ENCODE results near the gene PTPRQ.
A peak's percentile ranks its signal among the peaks of the same experiment; 100 is the strongest.
"Not testable (repeated sequence)": the region's sequence is repeated elsewhere in the genome, so short reads cannot be mapped to it uniquely, and the experiment has no call there.

The PTPRQ gene

GRCh38 chr12:80472911-80473500 lies 29.0 kb downstream of the PTPRQ start:
- DNase-seq = peak; percentile 79

DNA sequence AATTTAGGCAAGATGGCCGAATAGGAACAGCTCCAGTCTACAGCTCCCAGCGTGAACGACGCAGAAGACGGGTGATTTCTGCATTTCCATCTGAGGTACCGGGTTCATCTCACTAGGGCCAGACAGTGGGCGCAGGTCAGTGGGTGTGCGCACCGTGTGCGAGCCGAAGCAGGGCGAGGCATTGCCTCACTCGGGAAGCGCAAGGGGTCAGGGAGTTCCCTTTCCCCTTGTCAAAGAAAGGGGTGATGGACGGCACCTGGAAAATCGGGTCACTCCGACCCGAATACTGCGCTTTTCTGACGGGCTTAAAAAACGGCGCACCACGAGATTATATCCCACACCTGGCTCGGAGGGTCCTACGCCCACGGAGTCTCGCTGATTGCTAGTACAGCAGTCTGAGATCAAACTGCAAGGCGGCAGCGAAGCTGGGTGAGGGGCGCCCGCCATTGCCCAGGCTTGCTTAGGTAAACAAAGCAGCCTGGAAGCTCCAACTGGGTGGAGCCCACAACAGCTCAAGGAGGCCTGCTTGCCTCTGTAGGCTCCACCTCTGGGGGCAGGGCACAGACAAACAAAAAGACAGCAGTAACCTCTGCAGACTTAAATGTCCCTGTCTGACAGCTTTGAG lies 33.6 kb downstream of the PTPRQ start:
- DNase-seq = not testable (repeated sequence)

GRCh38 chr12:80484746-80485145 lies 40.7 kb downstream of the PTPRQ start:
- DNase-seq = no peak

DNA sequence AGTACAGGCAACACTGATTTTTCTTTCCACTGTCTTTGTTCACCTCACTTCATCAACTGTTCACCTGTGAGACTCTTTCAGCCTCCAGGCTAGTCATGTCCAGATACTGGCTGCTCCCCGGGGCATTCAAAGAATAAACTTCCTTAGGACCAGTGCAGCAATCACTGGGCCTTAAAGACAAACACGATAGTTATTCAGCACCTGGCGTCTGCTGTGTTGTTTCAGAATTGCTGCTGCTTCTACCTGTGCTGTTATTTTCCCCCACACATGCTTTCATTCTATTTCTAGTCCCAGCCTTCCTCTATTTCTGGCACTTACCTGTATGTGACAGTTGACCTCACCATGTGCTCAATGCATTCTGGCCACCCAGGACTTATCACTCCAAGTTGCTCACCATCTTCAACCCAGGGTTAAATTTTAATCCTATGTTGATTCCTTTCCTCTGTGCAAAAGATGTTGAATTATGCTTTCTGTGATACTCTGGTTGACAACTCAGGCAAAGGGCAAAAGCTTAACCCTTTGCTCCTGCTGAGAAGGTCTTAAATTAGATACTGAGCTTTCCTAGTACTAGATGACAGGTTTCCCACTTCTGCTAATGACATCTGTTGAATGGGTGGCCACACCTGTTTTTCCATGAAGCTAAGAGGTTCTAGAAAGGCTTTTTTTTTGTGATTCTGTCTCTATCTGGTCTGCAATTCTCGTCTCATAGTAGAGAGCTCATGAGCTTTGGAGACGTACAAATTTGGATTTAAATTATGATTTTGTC lies 41.4 kb downstream of the PTPRQ start:
- DNase-seq = no peak

DNA sequence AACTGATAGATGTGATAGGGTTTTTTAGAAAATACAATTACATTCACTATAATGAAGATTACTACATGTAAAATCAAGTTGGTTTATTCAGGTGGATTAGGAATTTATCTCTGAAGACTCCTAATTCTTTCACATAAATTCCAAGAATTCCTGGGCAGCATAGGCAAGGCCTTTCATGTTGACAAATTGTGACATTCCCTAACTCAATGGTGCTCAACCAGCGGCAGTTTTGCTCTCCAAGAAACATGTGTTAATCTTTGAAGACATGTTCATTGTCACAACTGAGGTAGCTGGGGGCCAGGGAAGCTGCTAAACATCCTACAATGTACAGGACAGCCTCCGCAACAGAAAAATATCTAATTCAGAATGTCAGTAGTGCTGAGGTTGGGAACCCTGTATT lies 46.3 kb downstream of the PTPRQ start:
- peak; percentile 39 for DNase-seq

DNA sequence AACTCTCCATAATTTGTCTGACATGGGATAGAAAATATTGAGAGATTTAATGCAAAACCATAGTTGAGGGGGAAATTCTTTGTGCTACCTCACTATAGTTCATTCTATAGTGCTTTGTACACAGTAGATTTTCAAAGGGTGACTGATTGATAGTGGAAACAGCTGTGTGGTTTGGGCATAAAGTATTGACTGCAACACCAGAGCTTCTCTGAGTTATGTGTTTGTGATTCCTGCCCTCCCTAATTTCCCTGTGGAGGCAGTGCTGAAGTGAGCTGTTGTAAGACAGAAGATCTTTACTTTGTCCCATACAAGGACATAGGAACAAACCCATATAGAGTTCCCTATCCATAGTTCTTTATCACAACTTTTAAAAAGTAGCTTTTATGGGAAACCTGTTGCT lies 47.1 kb downstream of the PTPRQ start:
- DNase-seq = peak; percentile 52

- no peak for DNase-seq
Measured at GRCh38 chr12:80493466-80493865, 49.4 kb downstream of the PTPRQ start.

GRCh38 chr12:80494836-80495235 lies 50.8 kb downstream of the PTPRQ start:
- no peak for DNase-seq

GRCh38 chr12:80498059-80498728 lies 54.2 kb downstream of the PTPRQ start:
- DNase-seq = no peak

DNA sequence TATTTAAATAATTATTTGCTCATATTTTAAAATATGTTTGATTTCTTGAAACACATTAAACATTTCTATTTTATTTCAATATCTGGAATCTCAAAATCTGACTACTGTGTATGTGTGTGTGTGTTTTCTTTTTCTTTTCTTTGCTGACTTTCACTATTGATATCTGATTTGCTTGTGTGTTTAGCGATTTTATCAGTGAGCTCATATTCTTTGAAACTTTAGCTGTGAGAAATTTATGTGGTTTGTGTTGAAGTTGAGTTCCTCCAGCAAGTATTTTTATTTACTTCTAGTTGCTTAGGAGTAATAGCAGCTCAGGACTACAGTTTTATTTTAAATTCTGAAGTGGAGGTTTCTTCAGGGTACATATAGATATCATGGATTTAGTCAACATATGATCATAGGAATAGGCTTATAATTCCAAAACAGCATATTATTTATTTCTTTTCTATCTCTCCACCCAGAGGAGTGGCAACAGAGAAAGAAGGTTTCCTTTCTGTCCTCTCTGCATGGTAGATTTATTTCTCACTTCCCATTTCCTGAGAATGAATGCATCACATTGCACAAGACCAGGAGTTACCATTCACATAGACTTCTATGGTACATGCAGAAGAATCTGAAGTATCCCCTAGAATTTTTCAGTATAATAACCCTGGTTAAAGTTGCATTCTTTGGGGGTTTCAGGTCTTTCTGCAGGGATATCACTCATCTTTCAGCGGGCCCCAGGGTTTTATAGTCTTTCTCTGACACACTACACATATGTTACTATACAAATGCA lies 60.5 kb downstream of the PTPRQ start:
- DNase-seq = peak; percentile 64

GRCh38 chr12:80509781-80510556 lies 65.9 kb downstream of the PTPRQ start:
- peak; percentile 75 for DNase-seq

GRCh38 chr12:80512781-80513180 lies 68.7 kb downstream of the PTPRQ start:
- no peak for DNase-seq

DNA sequence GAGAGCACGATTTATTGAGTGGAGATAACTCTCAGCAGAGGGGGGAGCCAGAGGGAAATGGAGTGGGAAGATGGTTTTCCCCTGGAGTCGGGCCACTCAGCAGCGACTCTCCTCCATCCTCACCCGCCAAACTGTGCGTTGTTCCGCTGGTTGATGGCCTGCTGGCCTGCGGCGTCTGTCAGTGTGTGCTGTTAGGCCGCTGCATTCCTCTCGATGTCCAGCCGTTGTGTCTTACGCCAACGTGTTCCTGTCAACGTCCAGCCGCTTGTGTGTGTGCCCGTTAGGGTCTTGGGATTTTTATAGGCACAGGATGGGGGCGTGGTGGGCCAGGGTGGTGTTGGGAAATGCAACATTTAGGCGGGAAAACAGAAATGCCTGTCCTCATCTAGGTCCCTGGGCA lies 69.2 kb downstream of the PTPRQ start:
- DNase-seq = no peak

- DNase-seq = no peak
Measured at GRCh38 chr12:80517655-80518054, 73.6 kb downstream of the PTPRQ start.

DNA sequence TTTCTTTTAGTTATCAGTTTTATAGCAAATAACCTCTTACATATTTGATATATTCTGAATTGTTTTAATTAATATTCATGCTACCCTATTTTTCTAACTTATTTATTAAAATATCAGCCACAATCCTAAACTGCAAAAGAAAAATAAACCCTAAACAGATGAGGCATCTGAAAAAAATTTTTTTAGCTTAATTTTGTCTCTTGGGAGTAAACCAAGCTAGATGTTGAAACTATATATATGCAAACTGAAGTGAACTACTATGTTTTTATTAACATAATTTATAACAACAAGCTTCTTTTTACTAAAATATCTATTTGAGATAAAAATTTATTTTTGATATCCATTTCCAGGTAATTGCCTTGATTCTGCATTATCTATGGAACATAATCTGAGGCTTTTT lies 87.6 kb downstream of the PTPRQ start:
- DNase-seq = no peak

DNA sequence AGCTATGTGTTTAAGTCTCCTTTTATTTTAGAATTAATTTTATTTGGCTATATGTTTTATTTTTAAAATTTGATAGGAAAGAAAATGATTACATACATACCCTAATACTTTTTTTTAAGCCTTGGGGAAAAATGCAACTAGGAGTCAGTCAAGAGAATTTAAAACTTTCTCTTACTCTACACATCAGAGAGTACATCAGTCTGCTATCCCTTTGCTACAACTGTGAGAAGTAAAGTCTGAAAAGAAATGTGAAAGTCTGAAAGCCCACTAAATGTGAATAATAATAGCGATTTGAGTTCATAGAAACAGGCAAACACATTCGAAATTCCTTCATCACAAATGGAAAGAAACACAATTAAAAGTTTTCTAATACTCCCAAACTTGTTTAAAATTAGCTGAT lies 95.0 kb downstream of the PTPRQ start:
- no peak for DNase-seq

DNA sequence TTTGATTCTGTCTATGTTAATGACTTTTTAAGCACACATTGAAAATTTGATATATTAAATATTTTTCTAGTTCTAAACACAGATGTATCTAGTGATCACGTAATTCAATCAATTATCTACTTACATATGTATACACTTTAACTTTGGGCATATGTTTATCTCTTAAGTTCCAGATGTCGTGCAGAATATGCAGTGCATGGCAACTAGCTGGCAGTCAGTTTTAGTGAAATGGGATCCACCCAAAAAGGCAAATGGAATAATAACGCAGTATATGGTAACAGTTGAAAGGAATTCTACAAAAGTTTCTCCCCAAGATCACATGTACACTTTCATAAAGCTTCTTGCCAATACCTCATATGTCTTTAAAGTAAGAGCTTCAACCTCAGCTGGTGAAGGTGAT lies 105.3 kb downstream of the PTPRQ start:
- no peak for DNase-seq

DNA sequence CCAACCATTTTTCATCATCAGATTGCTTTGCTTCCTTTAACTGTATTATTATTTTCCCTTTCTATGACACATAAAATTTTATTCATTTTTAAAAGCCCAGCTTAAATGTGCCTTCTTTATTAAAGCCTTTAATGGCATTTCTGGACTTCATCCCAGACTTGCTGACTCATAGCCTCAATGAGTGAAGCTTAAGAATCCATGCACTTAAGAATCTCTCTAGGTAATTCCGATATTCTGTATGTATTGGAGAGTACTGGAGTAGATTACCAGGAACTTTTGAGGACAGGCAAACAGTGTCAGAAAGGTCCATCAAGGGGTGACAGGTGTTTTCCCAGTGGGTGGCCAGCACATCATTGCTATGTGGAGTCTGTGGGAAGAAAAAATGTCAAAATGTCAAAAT lies 107.9 kb downstream of the PTPRQ start:
- DNase-seq = peak; percentile 98

DNA sequence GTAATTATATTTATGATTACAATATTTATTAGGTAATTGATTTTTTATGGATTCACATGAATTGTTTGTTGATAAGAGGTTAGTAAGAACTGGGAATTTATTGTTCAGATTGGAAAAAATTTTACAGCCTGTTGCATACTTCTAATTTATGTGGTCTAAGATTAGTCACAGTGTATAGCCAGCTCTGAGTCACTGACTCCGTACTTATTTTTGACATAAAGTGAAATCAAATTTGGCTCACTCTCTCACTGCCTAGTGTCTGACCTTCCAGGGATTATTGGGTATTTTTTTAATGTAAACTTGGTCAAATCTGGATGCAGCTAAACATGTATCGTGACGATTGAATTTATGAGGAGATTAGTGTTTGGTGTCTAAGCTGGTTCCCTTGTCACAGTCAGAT lies 109.3 kb downstream of the PTPRQ start:
- DNase-seq = peak; percentile 93

- no peak for DNase-seq
Measured at GRCh38 chr12:80556566-80556965, 112.5 kb downstream of the PTPRQ start.

DNA sequence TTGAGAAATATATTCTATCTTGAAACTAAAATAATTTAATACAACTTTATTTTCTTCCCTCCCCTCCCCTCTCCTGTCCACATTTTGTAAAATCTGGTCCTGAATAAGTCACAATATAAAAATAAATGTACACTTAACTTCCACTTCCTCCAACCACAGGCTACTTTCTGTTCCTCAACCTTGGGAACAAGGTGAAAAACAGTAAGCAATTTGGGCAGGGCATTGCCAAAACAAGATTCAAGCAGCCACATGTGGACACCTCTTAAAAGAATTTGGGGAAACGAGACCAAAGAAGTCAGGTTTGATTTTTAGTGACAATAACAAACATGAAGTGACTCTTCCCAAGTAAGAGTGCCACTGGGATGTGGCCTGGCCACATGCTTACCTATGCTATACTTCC lies 115.7 kb downstream of the PTPRQ start:
- DNase-seq = no peak

GRCh38 chr12:80565271-80565670 lies 121.2 kb downstream of the PTPRQ start:
- DNase-seq = peak; percentile 51

Data from fibroblast of skin of abdomen (primary cell).